GM10266 (cell line): ENCODE results near the gene APOC1.
A peak's percentile ranks its signal among the peaks of the same experiment; 100 is the strongest.

Source experiments
- DNase-seq: peaks from one replicate; pipeline ENCODE4 v3.0.0; 2012; ENCODE audit errors: extremely low spot score
- TF ChIP-seq, protein P1 (sequence below): IDR thresholded peaks from 2 replicates; pipeline ENCODE4 v1.5.1; 2012; ENCODE audit warnings: mild to moderate bottlenecking, low read depth; ENCODE audit not compliant: control insufficient read depth, insufficient read depth; ENCODE audit errors: missing control alignments

APOC1 gene

DNA sequence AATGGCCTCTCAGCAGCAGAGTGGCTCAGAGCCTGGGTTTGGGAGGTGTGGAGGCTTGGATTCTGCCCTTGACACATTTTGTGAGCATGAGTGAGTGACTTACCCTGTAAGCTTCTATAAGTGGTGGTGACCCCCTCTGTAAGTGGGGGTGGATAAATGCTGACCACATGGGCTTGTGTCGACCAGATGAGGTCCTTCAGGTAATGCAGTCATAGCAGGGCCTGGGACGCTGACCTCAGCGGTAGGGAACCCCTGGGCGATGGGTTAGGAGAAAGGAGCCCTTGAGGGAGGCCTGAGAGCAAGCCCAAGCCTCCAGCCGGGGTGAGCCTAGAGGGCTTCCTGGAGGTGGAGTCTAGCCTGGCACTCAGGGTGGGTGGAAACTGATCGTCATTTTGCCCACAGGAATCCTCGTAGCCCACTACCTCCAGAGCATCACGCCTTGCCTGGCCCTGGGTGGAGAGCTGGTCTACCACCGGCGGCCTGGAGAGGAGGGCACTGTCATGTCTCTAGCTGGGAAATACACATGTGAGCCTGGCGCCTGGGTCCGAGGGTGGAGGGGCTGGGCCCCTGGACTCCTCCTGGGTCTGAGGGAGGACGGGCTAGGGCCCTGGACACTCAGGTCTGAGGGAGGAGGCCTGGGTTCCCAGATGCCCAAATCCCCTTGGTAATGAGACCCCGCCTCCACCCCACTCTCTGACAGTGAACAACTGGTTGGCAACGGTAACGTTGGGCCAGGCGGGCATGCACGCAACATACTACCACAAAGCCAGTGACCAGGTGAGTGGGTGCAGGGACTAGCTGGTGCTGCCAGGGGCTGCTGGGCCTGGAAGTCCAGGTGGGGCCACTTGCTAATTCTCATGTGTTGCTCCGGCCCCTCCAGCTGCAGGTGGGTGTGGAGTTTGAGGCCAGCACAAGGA is 13.8 kb upstream of the APOC1 start:
- DNase-seq = no peak
- TF ChIP-seq, protein P1, sequence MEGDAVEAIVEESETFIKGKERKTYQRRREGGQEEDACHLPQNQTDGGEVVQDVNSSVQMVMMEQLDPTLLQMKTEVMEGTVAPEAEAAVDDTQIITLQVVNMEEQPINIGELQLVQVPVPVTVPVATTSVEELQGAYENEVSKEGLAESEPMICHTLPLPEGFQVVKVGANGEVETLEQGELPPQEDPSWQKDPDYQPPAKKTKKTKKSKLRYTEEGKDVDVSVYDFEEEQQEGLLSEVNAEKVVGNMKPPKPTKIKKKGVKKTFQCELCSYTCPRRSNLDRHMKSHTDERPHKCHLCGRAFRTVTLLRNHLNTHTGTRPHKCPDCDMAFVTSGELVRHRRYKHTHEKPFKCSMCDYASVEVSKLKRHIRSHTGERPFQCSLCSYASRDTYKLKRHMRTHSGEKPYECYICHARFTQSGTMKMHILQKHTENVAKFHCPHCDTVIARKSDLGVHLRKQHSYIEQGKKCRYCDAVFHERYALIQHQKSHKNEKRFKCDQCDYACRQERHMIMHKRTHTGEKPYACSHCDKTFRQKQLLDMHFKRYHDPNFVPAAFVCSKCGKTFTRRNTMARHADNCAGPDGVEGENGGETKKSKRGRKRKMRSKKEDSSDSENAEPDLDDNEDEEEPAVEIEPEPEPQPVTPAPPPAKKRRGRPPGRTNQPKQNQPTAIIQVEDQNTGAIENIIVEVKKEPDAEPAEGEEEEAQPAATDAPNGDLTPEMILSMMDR = no peak

DNA sequence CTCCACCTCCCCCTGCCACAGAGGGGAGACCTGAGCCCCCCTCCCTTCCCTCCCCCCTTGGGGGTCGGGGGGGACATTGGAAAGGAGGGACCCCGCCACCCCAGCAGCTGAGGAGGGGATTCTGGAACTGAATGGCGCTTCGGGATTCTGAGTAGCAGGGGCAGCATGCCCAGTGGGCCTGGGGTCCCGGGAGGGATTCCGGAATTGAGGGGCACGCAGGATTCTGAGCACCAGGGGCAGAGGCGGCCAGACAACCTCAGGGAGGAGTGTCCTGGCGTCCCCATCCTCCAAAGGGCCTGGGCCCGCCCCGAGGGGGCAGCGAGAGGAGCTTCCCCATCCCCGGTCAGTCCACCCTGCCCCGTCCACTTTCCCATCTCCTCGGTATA is 11.2 kb upstream of the APOC1 start:
- TF ChIP-seq, protein P1 = no peak

DNA sequence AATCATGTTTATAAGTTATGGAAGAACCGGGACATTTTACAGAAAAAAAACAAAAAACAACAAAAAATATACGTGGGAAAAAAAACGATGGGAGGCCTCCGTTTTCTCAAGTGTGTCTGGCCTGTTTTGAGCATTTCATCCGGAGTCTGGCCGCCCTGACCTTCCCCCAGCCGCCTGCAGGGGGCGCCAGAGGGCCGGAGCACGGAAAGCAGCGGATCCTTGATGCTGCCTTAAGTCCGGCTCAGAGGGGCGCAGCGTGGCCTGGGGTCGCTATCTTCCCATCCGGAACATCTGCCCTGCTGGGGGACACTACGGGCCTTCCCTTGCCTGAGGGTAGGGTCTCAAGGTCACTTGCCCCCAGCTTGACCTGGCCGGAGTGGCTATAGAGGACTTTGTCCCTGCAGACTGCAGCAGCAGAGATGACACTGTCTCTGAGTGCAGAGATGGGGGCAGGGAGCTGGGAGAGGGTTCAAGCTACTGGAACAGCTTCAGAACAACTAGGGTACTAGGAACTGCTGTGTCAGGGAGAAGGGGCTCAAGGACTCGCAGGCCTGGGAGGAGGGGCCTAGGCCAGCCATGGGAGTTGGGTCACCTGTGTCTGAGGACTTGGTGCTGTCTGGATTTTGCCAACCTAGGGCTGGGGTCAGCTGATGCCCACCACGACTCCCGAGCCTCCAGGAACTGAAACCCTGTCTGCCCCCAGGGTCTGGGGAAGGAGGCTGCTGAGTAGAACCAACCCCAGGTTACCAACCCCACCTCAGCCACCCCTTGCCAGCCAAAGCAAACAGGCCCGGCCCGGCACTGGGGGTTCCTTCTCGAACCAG is 10.6 kb upstream of the APOC1 start:
- DNase-seq = peak; percentile 85

More for the DNA sequence above, 11.2 kb upstream of the APOC1 start:
- DNase-seq = no peak

DNA sequence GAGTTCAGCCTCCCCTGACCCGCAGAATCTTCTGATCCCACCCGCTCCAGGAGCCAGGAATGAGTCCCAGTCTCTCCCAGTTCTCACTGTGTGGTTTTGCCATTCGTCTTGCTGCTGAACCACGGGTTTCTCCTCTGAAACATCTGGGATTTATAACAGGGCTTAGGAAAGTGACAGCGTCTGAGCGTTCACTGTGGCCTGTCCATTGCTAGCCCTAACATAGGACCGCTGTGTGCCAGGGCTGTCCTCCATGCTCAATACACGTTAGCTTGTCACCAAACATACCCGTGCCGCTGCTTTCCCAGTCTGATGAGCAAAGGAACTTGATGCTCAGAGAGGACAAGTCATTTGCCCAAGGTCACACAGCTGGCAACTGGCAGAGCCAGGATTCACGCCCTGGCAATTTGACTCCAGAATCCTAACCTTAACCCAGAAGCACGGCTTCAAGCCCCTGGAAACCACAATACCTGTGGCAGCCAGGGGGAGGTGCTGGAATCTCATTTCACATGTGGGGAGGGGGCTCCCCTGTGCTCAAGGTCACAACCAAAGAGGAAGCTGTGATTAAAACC is 9.9 kb upstream of the APOC1 start:
- DNase-seq = no peak
- TF ChIP-seq, protein P1 = no peak

More for the DNA sequence above, 10.6 kb upstream of the APOC1 start:
- TF ChIP-seq, protein P1 = peak; percentile 99

DNA sequence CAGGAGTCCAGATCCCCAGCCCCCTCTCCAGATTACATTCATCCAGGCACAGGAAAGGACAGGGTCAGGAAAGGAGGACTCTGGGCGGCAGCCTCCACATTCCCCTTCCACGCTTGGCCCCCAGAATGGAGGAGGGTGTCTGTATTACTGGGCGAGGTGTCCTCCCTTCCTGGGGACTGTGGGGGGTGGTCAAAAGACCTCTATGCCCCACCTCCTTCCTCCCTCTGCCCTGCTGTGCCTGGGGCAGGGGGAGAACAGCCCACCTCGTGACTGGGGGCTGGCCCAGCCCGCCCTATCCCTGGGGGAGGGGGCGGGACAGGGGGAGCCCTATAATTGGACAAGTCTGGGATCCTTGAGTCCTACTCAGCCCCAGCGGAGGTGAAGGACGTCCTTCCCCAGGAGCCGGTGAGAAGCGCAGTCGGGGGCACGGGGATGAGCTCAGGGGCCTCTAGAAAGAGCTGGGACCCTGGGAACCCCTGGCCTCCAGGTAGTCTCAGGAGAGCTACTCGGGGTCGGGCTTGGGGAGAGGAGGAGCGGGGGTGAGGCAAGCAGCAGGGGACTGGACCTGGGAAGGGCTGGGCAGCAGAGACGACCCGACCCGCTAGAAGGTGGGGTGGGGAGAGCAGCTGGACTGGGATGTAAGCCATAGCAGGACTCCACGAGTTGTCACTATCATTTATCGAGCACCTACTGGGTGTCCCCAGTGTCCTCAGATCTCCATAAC is 8.8 kb upstream of the APOC1 start, which contains the start of gene APOE:
TSS of gene APOE (plus strand) at position 360 of the 724 bp plus-strand sequence. CDS start 829 bp downstream, outside the sequence.
- TF ChIP-seq, protein P1 = no peak
- DNase-seq = no peak

DNA sequence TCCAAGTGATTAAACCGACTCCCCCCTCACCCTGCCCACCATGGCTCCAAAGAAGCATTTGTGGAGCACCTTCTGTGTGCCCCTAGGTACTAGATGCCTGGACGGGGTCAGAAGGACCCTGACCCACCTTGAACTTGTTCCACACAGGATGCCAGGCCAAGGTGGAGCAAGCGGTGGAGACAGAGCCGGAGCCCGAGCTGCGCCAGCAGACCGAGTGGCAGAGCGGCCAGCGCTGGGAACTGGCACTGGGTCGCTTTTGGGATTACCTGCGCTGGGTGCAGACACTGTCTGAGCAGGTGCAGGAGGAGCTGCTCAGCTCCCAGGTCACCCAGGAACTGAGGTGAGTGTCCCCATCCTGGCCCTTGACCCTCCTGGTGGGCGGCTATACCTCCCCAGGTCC is 6.8 kb upstream of the APOC1 start:
- DNase-seq = no peak
- TF ChIP-seq, protein P1 = no peak
